Activated T-helper 1 cell treated with Interleukin-2 at 50 U/mL for 16 hours (primary cell): Measurements from ENCODE around the gene DCP2.
A peak's percentile ranks its signal among the peaks of the same experiment; 100 is the strongest.

Experiments
- DNase-seq: peaks from one replicate; pipeline ENCODE4 v3.0.0-alpha.2; 2020; ENCODE audit warnings: low read depth

The DCP2 gene

GRCh38 chr5:112967520-112968083 is 9.0 kb upstream of the DCP2 start:
- no peak for DNase-seq

DNA sequence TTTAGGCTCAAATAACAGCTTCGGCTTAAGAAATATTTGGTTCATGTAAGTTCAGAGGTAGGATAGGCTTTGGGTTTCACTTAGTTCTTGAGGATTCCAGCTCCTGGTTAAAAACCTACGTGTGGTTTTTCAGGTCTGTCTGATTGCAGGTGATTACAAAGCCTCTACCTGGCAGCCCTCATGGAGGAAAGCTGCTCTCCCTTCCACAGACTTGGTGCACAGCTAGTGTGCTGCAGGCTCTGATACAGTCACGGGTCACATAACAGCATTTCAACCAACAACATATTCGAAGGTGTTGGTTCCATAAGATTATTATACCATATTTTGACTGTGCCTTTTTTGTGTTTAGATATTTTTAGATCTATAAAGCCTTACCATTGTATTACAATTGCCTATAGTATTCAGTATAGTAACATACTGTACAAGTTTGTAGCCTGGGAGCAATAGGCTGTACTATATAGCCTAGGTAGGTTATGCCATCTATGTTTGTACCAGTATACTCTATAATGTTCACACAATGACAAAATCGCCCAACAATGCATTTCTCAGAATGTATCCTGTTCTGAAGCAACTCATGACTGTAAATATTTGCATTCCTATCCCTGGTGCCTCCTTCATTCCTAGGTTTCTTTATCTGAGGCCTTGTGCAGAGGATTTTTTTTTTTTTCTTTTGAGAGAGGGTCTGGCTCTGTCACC is 8.0 kb upstream of the DCP2 start:
- no peak for DNase-seq

DNA sequence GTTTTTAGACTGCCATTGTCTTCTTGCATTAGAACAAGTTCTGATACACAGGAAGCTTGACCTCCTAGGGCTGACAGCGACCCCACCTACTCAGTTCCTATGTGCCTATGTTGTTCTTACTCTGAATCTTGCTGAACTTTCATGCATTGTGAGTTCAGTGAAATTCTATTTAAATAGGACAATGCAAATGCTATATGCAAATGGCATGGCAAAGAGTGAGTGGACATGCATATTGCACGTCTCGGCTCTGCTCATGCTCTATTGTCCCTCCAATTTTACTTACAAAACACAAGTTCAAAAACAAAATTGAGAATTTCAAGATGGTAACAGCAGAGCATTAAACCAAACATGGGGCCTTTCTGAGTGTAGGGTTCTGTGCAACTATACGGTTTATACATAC is 5.3 kb upstream of the DCP2 start:
- DNase-seq = no peak

DNA sequence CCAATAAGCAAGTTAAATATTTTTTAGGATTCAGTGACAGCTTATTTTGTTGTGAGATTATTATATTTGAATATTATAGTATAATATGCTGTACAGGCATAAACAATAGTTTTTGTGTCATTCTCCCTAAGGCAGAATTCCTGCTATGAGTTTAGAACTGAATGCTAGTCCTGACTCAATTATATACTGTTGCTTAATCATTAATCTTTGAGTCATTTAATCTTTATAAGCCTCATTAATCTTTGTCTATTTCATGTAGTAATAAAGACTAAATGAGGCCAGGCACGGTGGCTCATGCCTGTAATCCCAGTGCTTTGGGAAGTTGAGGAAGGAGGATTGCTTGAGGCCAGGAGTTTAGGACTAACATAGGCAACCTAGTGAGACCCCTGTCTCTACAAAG is 3.6 kb upstream of the DCP2 start:
- DNase-seq = no peak

GRCh38 chr5:112973904-112974303 is 2.7 kb upstream of the DCP2 start:
- no peak for DNase-seq

DNA sequence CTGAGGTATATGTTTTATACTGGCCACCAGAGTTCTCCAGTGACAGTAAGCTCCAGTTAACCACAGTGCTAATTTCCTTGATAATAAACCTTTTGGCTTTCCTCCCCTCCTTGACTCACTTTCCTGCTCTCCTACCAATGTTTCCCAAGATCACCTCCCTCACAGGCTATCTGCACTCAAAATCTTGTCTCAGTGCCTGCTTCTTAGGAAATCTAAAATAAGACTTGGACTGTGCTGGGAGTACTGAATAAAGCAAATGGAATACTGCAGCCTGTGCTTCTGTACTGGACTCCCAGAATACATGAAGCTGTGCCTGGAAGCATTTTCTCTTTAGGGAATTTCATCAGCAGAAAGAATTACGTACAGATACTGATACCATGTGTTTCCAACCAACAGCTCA is 1.7 kb upstream of the DCP2 start:
- no peak for DNase-seq

DNA sequence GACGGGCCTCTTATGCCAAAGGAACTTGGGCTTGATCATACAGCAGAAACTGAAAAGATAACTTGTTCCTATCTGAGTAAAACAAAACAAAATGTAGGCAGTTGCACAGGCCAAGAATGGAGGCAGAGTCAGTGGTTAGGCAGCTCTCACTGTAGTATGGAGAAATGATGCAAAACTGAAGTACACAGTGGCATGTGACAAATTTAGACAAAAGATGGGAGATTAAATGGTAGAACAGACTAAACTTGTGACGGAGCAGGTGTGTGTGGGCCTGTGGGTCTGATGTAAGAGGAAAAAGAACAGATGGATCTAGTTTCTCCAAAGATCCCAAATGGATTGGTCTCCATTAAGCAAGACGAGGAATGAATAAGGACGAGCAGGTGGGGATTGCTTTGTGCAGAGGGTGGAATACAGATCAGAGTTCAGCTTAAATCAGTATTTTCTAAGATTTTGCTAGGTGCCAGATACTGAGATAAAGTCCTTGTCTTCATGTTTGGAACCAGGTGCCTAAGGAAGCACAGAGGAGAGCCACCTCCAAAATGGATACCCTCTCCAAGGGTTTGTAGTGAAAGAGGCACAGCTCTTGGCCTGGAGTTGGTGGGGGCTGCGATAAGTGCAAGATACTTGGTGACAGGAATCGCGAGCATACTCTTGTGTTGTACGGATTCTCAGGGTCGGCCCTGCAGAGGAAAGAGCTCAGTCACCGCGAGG is 722 bp upstream of the DCP2 start:
- no peak for DNase-seq

DNA sequence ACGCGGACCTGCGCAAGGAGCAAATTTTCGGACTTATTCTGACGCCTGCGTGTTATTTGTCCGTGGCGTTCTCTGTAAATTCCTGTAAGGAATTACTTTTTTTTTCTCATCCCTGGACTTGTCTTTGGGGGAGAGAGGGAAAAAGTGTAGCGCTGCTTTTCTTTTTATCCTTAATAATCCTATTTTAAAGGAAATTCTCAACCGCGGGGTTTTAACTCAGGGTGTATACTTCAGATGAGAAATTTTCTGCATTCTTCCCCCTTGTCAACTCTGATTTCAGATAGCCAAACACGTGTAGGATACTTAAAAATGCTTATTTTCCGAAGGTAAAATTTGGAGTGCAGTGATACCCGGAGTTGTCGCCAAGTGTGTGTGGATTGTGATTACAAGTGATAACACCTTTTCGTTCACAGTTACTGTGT is 853 bp downstream of the DCP2 start:
- DNase-seq = no peak

- DNase-seq = no peak
Observed at GRCh38 chr5:112978836-112979235, 2.2 kb downstream of the DCP2 start.

GRCh38 chr5:112979723-112980122 is 3.1 kb downstream of the DCP2 start:
- no peak for DNase-seq

- no peak for DNase-seq
Observed at GRCh38 chr5:112983363-112983762, 6.8 kb downstream of the DCP2 start.

- no peak for DNase-seq
Observed at GRCh38 chr5:112986224-112986623, 9.6 kb downstream of the DCP2 start.

- peak; percentile 56 for DNase-seq
Observed at GRCh38 chr5:112995764-112996618, 19.4 kb downstream of the DCP2 start.

- DNase-seq = no peak
Observed at GRCh38 chr5:112996830-112997374, 20.3 kb downstream of the DCP2 start.

DNA sequence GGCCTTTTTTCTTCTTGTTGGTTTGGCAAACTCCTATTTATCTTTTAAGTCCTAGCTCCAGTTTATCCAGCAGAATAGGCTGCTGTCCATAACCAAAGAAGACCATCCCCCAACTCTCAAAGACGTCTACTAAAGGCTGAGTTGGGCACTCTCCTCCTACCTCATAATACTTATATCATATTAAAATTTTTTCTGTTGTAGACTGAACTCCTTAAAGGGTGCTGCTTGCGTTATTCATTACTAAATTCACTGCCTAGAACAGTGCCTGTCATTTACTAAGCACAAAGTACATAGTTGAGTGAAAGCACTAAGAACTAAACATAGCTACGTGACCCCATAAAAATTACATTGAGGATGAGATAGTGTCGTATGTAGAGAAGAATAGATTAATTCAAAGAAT is 21.7 kb downstream of the DCP2 start:
- no peak for DNase-seq

GRCh38 chr5:113000466-113000865 is 23.9 kb downstream of the DCP2 start:
- DNase-seq = no peak

- no peak for DNase-seq
Observed at GRCh38 chr5:113002423-113002822, 25.8 kb downstream of the DCP2 start.

- no peak for DNase-seq
Observed at GRCh38 chr5:113003763-113004162, 27.2 kb downstream of the DCP2 start.

DNA sequence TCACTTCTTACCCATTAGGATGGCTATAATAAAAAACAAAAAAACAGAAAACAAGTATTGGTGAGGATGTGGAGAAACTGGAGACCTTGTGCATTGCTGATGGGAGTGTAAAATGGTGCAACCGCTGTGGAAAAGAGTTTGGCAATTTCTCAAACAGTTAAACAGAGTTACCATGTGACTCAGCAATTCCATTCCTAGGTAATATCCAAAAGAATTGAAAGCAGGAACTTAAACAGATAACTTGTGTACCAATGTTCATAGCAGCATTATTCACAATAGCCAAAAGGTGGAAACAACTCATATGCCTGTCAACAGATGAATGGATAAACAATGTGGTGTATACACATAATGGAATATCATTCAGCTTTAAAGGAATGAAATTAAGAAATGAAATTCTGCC is 28.9 kb downstream of the DCP2 start:
- DNase-seq = no peak

DNA sequence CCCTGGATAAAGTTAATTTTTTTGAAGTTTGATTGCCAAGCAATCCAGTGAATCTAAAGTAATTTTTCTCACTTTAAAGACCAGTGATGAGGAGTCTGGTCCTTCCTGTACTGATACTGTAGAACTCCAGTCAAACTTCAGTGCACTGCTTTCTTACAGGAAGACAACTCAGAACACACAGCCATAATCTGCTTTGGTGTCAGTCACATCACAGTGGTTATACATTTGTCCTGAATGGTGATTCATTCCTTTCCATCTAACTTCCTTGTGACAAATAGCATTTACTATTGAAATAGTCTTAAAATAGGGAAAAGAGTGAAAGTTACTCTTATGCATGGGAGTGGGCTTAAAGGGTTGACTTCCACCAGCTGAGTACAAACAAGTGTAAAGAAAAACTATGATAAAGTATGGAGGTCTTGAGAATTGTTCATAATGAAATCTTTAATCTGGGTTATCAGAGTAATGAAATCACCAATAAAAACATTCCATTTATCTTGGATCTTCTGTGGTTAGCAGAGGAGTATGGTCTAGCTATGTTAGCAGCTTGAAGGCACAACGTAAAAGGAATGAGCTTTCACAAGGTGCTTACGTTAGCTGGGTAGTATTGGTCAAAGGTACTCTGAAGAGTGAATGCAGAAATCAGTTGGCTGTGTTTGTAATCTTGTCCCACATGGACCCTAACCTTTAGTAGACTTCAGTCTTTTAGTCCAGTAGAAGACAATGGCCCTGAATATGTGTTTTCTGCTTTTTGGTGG is 41.5 kb downstream of the DCP2 start:
- no peak for DNase-seq

DNA sequence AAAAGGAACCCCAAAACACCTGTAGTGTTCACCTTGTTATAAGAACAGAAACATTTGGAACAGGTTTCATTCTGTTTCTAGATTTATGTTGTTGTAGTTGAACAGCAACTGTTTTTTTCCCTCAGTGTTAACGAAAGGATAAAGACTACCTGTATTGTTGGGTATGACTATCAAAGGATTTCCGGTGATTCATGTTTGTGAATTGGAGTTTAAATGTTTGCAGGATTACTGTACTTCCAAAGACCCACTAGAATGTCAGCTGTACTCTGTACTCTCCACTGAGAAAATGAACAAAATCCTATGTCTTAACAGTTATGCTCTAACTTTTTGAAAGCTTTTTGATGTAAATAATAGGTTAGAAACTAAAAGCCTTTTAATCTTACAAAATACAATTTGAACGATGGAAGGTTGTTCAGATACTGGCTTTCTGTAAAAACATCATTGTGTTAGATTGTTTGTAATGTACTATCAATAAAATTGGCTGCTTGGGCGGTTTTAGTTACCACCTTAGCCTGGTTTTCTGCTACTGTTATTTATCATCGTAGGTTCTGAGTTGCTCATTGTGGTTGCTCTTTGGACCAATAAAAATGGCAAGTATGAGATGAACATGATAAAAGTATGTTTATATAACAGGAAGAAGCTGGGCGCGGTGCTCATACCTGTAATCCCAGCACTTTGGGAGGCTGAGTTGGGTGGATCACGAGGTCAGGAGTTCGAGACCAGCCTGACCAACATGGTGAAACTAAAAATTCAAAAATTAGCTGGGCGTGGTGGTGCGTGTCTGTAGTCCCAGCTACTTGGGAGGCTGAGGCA is 44.1 kb downstream of the DCP2 start:
- DNase-seq = no peak
